Esophagus (tissue), 2 donors: ENCODE data around the gene HTRA2. TPM values are rescaled to one million over a fixed set of nuclear protein-coding genes. Genes with fewer than 3 reads are reported as not detected.

Source experiments
- H3K27ac ChIP-seq, 2 donors: one replicate each; pipeline ENCODE4 v1.5.1; 2013; ENCODE audit warnings: low read depth in 2 of 2, mild to moderate bottlenecking in 2 of 2, inconsistent platforms in 1 of 2, low read length in 1 of 2, moderate library complexity in 1 of 2
- H3K27me3 ChIP-seq, 2 donors: one replicate each; pipeline ENCODE4 v1.6.1; 2013; ENCODE audit warnings: low read length in 2 of 2, control low read depth in 1 of 2, mild to moderate bottlenecking in 1 of 2; ENCODE audit not compliant: insufficient read depth in 2 of 2, control insufficient read depth in 1 of 2
- H3K36me3 ChIP-seq, 2 donors: one replicate each; pipeline ENCODE4 v1.6.1; 2013; ENCODE audit warnings: low read length in 1 of 2; ENCODE audit not compliant: control insufficient read depth in 2 of 2, insufficient read depth in 2 of 2
- H3K4me1 ChIP-seq, 2 donors: one replicate each; pipeline ENCODE4 v1.6.1; 2013; ENCODE audit warnings: low read length in 1 of 2; ENCODE audit not compliant: control insufficient read depth in 2 of 2, insufficient read depth in 2 of 2
- H3K4me3 ChIP-seq, 2 donors: one replicate each; pipeline ENCODE4 v1.5.1; 2013; ENCODE audit warnings: low read length in 2 of 2, mild to moderate bottlenecking in 2 of 2, low read depth in 1 of 2, moderate library complexity in 1 of 2
- H3K9me3 ChIP-seq, 2 donors: one replicate each; pipeline ENCODE4 v1.6.1; 2013; ENCODE audit warnings: mild to moderate bottlenecking in 2 of 2, low read depth in 1 of 2, low read length in 1 of 2, moderate library complexity in 1 of 2; ENCODE audit not compliant: control insufficient read depth in 2 of 2, insufficient read depth in 1 of 2
- WGBS, 2 donors: extraction: QIAGEN DNeasy Blood & Tissue Kit; methylation state at CpG; one replicate each; pipeline ENCODE4 v1.1.7; 2013; 5-methylcytosine and 5-hydroxymethylcytosine counted together
- polyA plus RNA-seq, 2 donors: library from polyadenylated mRNA; stranded (reverse); fragments of 200-250 nt; gene quantifications; one replicate each; pipeline ENCODE4 v1.2.3, GENCODE V29; 2013
- donor health status: healthy with polysubstance abuse.
- donor health status: Bipolar disorder and iron deficiency.

HTRA2 gene
- polyA plus RNA-seq, 2 donors, result 15.8 to 21.0 TPM

DNA sequence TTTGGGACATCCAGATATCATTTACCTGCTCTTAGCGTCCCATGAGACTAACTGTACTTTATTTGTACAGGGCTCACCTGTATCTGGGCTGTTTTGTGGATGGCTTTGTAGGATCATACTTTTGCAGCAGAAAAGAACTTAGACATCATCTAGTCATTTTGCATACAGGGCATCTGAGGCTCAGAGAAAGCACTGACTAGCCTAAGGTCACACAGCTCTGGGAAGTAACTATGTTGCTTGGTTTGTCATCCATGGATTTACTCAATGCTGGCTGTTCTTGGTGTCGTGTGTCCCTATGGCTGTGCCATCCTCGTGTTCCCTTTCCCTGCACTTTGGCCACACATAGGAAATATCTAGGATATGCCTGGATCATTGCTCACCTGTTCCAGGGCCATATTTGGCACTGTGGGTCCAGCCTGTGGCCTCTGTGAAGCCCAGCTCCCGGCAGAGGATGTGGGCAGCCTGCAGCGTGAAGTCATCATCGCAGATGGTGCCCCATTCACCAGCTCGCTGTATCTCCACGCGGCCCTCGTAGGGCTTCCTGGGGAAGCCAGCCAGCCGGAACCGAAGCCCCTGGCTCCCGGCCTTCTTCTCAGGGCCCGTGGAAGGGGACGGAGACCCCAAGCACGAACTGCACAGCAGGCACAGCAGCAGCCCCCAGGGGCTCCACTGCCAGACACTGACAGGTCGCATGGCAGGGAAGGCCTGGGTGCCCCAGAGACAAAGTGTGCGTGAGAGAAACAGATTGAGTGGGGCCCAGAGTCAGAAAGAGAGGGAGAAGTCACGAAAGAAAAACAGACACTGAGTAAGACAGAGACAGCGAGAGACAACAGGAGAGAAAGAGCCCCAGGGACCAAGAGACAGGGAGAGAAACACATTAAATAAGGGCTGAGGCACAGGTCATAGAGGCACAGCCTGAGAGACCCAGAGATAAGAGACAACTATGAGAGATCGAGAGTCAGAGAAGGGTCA lies 22.5 kb downstream of the HTRA2 start:
- Histone ChIP-seq H3K9me3 (no peaks in the 10 kb centered on the region), H3K4me3 (no peak overlapping the region), H3K4me1 (peaks cover 3 to 12% of the 10 kb centered on the region in 2 donors), H3K36me3 (peaks cover 0 to 6% of the 10 kb centered on the region in 2 donors), H3K27ac (no peak overlapping the region), H3K27me3 (no peaks in the 10 kb centered on the region)
- WGBS, 2 donors, result 84 to 86% methylated on average over 21 of the region's 21 CpGs

DNA sequence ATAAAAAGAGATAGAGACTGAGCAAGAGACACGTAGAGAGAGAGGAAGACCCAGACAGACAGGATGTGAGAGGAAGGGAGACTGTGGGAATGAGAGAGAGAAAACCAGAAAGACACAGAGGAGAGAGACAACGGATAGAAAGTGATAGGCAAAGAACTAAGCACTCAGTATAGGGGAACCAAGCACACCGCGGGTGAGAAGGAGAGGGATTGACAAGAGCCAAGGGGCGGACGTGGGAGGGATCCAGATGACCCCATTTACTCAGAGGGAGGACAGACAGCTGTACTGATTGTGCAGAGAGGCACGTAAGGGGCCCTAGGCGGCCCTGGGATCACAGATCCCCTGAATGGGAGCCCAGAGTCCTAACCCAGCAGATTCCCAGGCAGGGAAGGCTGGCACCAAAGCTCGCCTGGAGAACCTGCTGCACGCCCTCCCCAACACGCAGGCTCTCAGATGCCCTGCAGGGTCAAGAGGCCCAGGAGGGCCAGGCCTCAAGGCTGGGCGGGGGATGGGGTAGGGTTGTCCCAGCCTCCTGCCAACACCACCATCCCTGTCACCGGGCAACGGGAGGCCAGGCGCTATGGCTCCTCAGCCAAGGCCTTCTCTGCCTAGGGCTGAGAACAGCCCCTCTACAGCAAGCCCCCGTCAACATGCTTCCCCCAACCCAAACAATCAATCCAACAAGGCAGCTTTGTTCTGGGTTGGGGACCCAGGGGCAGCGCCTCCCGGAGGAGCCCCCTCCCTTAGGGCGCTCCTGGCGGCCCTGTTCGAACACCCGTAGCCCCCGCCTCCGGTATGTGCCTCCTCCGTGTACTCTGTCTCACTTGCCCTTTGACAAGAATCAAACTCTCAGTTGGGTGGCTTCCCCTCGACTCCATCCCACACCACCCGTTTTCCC lies 23.4 kb downstream of the HTRA2 start:
- H3K4me1 ChIP-seq, result peaks cover 3 to 12% of the 10 kb centered on the region in 2 donors
- H3K4me3 ChIP-seq, result peak overlapping the region; percentile 21 to 44
- H3K27ac ChIP-seq, result peak overlapping the region in 1 of 2 donors; percentile 28
- no peaks in the 10 kb centered on the region for H3K27me3 ChIP-seq
- 61 to 63% methylated on average over 27 of the region's 27 CpGs for WGBS, 2 donors
- no peaks in the 10 kb centered on the region for H3K9me3 ChIP-seq
- peaks cover 0 to 6% of the 10 kb centered on the region in 2 donors for H3K36me3 ChIP-seq

DNA sequence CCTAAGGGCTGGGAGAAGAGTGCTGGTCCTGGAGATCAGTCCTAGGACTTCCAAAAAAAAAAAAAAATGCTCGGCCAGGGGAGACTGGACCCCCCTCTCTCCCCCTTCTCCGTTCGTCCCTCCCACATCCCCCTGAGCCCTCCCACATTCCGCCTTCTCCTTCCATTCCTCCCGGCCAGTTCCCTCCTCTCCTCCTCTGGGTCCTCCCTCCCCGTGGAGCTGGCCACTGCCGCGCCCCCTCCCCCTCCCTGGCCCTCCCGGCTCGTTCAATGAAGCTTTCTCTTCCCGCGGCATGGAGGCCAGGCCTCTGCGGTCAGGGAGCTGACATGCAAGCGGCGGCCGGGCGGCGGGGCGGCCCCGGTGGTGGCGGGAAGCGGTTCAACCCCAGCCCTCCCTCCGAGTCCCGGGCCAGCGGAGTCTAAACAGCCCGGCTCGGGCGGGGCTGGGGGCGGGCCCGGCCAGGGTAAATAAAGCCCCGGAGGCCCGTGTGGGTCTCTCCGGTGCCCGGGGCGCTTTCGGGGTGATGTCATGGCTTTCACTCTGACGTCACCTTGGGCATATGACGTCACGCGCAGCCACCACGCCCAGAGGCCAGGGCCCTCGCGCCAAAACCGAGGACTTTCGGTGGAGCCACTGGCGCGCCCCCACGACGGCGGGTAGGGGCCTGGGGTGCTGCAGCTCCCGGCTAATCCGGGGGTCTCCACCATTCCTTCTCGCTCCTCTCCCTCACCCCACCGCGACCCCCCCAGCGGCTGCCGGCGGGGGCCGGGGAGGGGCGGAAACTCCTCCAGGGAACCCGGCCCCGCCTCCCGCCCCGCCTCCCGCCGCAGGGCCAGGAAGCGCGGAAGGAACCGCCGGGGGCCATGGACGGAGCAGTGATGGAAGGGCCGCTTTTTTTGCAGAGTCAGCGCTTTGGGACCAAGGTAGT lies 24.4 kb downstream of the HTRA2 start, which contains the start of the genes DOK1 and LOXL3:
DOK1 (plus strand) TSS at position 829 of the 928 bp plus-strand sequence; CDS start at position 864, 35 bp downstream.
LOXL3 (minus strand) TSS at position 51 of the 928 bp plus-strand sequence. CDS start 1,308 bp downstream, outside the sequence.
- Histone ChIP-seq H3K4me3 (peak within 1 kb of the TSS; percentile 44 to 59), H3K27me3 (no peaks in the 10 kb centered on the region), H3K36me3 (peaks cover 0 to 6% of the 10 kb centered on the region in 2 donors), H3K9me3 (no peaks in the 10 kb centered on the region), H3K4me1 (peaks cover 3 to 12% of the 10 kb centered on the region in 2 donors), H3K27ac (peak within 1 kb of the TSS; percentile 77 to 81)
- 1% methylated on average over 57 to 73 of the region's 73 CpGs for WGBS, 2 donors

DNA sequence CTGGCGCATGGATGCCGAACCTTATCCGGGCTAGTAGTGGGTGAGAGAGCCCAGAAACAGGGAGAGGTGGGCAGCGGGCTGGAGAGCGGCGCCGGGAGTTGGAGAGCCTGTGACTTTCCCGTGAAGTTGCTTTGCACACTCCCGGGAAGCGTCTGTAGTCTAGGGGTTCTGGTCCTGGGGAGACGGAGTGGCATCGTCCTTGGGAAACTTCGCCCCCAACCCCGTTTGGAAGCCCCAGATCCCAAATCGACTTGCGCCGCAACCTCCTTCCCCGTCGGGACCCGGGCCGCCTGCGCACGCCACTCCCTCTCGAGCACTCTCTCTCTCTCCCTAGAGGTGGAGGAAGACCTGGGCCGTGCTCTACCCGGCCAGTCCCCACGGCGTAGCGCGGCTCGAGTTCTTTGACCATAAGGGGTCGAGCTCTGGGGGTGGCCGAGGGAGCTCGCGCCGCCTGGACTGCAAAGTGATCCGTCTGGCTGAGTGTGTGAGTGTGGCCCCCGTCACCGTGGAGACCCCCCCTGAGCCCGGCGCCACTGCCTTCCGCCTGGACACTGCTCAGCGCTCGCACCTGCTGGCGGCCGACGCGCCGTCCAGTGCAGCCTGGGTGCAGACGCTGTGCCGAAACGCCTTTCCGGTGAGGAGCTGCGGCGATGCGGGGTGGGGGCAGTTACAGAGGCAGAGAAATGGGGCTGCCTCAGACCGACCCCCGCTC lies 25.2 kb downstream of the HTRA2 start:
- Histone ChIP-seq H3K9me3 (no peaks in the 10 kb centered on the region), H3K27me3 (no peaks in the 10 kb centered on the region), H3K4me3 (peak overlapping the region; percentile 44 to 59), H3K36me3 (peaks cover 0 to 6% of the 10 kb centered on the region in 2 donors), H3K4me1 (peaks cover 0 to 7% of the 10 kb centered on the region in 2 donors), H3K27ac (peak overlapping the region; percentile 77 to 81)
- 11 to 19% methylated on average over 56 to 58 of the region's 58 CpGs for WGBS, 2 donors

DNA sequence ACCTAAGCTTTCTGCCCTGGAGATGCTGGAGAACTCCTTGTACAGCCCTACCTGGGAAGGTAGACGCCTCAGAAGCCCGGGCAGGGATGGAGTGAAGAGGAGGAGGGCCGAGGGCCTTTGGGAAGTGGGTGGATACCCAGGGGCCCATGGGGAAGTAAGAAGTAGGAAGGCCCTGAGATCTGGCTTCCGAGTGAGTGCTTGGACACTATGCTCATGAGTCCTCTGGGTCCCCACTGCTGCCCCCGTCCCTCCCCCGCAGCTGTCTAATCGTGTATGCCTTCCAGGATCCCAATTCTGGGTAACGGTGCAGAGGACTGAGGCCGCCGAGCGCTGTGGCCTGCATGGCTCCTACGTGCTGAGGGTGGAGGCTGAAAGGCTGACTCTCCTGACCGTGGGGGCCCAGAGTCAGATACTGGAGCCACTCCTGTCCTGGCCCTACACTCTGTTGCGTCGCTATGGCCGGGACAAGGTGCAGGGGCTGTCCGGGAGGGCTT lies 25.9 kb downstream of the HTRA2 start:
- 82 to 83% methylated on average over 17 of the region's 17 CpGs for WGBS, 2 donors
- H3K36me3 ChIP-seq, result peaks cover 0 to 6% of the 10 kb centered on the region in 2 donors
- peaks cover 0 to 7% of the 10 kb centered on the region in 2 donors for H3K4me1 ChIP-seq
- no peak overlapping the region for H3K27ac ChIP-seq
- no peak overlapping the region for H3K4me3 ChIP-seq
- no peaks in the 10 kb centered on the region for H3K9me3 ChIP-seq
- H3K27me3 ChIP-seq, result no peaks in the 10 kb centered on the region

DNA sequence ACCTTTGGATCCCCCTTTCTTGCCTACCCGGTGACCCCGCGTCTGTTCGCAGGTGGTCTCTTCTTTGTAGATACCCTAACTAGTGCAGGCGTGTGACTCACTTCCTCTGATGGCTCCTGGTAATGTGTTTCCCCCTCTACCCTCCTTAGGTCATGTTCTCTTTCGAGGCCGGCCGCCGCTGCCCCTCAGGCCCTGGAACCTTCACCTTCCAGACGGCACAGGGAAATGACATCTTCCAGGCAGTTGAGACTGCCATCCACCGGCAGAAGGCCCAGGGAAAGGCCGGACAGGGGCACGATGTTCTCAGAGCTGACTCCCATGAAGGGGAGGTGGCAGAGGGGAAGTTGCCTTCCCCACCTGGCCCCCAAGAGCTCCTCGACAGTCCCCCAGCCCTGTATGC lies 26.4 kb downstream of the HTRA2 start:
- H3K4me1 ChIP-seq, result peaks cover 0 to 7% of the 10 kb centered on the region in 2 donors
- H3K27ac ChIP-seq, result no peak overlapping the region
- H3K9me3 ChIP-seq, result no peaks in the 10 kb centered on the region
- H3K4me3 ChIP-seq, result no peak overlapping the region
- no peaks in the 10 kb centered on the region for H3K27me3 ChIP-seq
- 85 to 90% methylated on average over 14 of the region's 14 CpGs for WGBS, 2 donors
- peaks cover 0 to 6% of the 10 kb centered on the region in 2 donors for H3K36me3 ChIP-seq

DNA sequence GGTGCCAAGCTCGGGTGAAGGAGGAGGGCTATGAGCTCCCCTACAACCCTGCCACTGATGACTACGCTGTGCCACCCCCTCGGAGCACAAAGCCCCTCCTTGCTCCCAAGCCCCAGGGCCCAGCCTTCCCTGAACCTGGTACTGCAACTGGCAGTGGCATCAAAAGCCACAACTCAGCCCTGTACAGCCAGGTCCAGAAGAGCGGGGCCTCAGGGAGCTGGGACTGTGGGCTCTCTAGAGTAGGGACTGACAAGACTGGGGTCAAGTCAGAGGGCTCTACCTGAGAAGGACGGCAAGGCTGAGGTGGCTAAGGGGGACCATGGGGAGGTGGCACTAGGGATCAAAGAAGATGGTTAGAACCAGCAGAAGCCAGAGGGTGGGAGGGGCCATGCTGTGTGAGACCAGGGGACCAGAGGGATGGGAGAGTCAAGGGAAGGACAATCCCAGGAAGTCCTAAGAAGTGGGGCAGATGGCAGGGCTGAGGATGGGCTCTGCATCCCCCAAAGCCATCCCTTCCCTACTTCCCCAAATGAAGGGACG lies 27.2 kb downstream of the HTRA2 start:
- Histone ChIP-seq H3K4me1 (peaks cover 0 to 7% of the 10 kb centered on the region in 2 donors), H3K36me3 (peaks cover 0 to 6% of the 10 kb centered on the region in 2 donors), H3K4me3 (no peak overlapping the region), H3K9me3 (no peaks in the 10 kb centered on the region), H3K27me3 (peaks cover 0 to 3% of the 10 kb centered on the region in 2 donors), H3K27ac (no peak overlapping the region)
- 93 to 94% methylated on average over 6 of the region's 6 CpGs for WGBS, 2 donors
